ENCODE measurements around the gene CHD2.

- TF ChIP-seq ZNF565 (CRISPR knock-in tag; conservative IDR thresholded peaks at IDR 0.05; ENCODE audit: low read depth) (no peak), ARNTL (CRISPR knock-in tag; IDR thresholded peaks at IDR 0.05; ENCODE audit: borderline replicate concordance, low read depth) (no peak)
Observed at GRCh38 chr15:92893200-92893599, 6.9 kb upstream of the CHD2 start.
